Glutamatergic neuron (in vitro differentiated cells): ENCODE measurements around the gene CCDC93. TPM values are rescaled to one million over a fixed set of nuclear protein-coding genes. Genes with fewer than 3 reads are reported as not detected.

Source experiments
- DNase-seq: peaks from one replicate; pipeline ENCODE4 v3.0.0; 2022
- H3K27ac Mint-ChIP-seq: one replicate; pipeline ENCODE4 v1.8.0; 2020; ENCODE audit warnings: mild to moderate bottlenecking, mixed read lengths, inconsistent platforms; ENCODE audit not compliant: unreplicated experiment
- H3K27me3 Mint-ChIP-seq: one replicate; pipeline ENCODE4 v1.8.0; 2020; ENCODE audit warnings: mild to moderate bottlenecking, moderate library complexity, mixed read lengths, inconsistent platforms; ENCODE audit not compliant: unreplicated experiment
- H3K36me3 Mint-ChIP-seq: one replicate; pipeline ENCODE4 v1.8.0; 2020; ENCODE audit warnings: mild to moderate bottlenecking, mixed read lengths, inconsistent platforms; ENCODE audit not compliant: unreplicated experiment
- H3K4me1 Mint-ChIP-seq: one replicate; pipeline ENCODE4 v1.8.0; 2020; ENCODE audit warnings: mild to moderate bottlenecking, low read depth, mixed read lengths, inconsistent platforms; ENCODE audit not compliant: unreplicated experiment
- H3K4me3 Mint-ChIP-seq: one replicate; pipeline ENCODE4 v1.8.0; 2020; ENCODE audit warnings: mild to moderate bottlenecking, mixed read lengths, inconsistent platforms; ENCODE audit not compliant: unreplicated experiment
- H3K9me3 Mint-ChIP-seq: one replicate; pipeline ENCODE4 v1.8.0; 2020; ENCODE audit warnings: mild to moderate bottlenecking, moderate library complexity, mixed read lengths, inconsistent platforms; ENCODE audit not compliant: unreplicated experiment
- total RNA-seq: library from RNA; stranded (reverse); fragmentation: NEBNext Ultra II Directional; extraction: Animal tissue kit (Norgen Biotek cat#: 25700); gene quantifications from one replicate; pipeline ENCODE4 v1.2.1, GENCODE V29; 2021; ENCODE audit not compliant: unreplicated experiment
- TF ChIP-seq, protein P1 (sequence below): fragments of 200-600 bp; sonication (generic); IDR thresholded peaks from one replicate; pipeline ENCODE4 v1.5.0; 2021; ENCODE audit not compliant: partially characterized antibody, unreplicated experiment

Gene CCDC93
- total RNA-seq, 1 donor from 2014 or later, result 32.6 TPM

DNA sequence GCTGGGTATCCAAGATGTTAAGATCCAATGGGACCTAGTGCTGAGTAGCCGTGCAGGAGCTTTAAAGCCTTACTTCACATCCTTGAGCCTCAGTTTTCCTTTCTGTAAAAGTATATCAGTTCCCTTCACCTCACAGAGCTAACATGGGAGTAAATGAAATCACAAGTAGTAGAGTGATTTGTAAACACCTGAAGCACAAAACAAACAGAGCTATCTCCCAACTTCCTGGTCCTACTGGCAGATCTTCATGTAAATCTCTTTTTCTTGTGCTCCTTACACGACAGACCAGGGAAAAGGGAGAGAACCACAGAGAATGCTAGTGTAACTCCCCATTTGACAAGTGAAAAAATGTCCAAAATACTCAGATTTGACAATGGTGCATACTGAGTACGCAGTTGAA, 17.3 kb downstream of the CCDC93 start:
- Mint-ChIP-seq H3K4me1 (no peaks in the 10 kb centered on the region), H3K27me3 (peaks cover 1% of the 10 kb centered on the region), H3K4me3 (no peak overlapping the region), H3K9me3 (no peaks in the 10 kb centered on the region), H3K36me3 (no peaks in the 10 kb centered on the region), H3K27ac (no peak overlapping the region)
- DNase-seq, result no peak
- TF ChIP-seq, protein P1, sequence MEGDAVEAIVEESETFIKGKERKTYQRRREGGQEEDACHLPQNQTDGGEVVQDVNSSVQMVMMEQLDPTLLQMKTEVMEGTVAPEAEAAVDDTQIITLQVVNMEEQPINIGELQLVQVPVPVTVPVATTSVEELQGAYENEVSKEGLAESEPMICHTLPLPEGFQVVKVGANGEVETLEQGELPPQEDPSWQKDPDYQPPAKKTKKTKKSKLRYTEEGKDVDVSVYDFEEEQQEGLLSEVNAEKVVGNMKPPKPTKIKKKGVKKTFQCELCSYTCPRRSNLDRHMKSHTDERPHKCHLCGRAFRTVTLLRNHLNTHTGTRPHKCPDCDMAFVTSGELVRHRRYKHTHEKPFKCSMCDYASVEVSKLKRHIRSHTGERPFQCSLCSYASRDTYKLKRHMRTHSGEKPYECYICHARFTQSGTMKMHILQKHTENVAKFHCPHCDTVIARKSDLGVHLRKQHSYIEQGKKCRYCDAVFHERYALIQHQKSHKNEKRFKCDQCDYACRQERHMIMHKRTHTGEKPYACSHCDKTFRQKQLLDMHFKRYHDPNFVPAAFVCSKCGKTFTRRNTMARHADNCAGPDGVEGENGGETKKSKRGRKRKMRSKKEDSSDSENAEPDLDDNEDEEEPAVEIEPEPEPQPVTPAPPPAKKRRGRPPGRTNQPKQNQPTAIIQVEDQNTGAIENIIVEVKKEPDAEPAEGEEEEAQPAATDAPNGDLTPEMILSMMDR, result no peak

- no peak overlapping the region for H3K4me3 Mint-ChIP-seq
- TF ChIP-seq, protein P1, result no peak
- H3K36me3 Mint-ChIP-seq, result no peaks in the 10 kb centered on the region
- H3K27me3 Mint-ChIP-seq, result peaks cover 1% of the 10 kb centered on the region
- H3K4me1 Mint-ChIP-seq, result no peaks in the 10 kb centered on the region
- no peak overlapping the region for H3K27ac Mint-ChIP-seq
- no peak for DNase-seq
- no peaks in the 10 kb centered on the region for H3K9me3 Mint-ChIP-seq
Measured at GRCh38 chr2:117994729-117995128, 19.1 kb downstream of the CCDC93 start.

GRCh38 chr2:117989854-117990438, 23.9 kb downstream of the CCDC93 start:
- H3K27ac Mint-ChIP-seq, result no peak overlapping the region
- TF ChIP-seq, protein P1, result no peak
- no peak for DNase-seq
- H3K36me3 Mint-ChIP-seq, result no peaks in the 10 kb centered on the region
- H3K4me3 Mint-ChIP-seq, result no peak overlapping the region
- H3K4me1 Mint-ChIP-seq, result no peaks in the 10 kb centered on the region
- no peaks in the 10 kb centered on the region for H3K9me3 Mint-ChIP-seq
- H3K27me3 Mint-ChIP-seq, result no peaks in the 10 kb centered on the region

GRCh38 chr2:117987121-117987520, 26.7 kb downstream of the CCDC93 start:
- no peak overlapping the region for H3K4me3 Mint-ChIP-seq
- no peaks in the 10 kb centered on the region for H3K27me3 Mint-ChIP-seq
- H3K27ac Mint-ChIP-seq, result no peak overlapping the region
- no peaks in the 10 kb centered on the region for H3K36me3 Mint-ChIP-seq
- no peaks in the 10 kb centered on the region for H3K9me3 Mint-ChIP-seq
- DNase-seq, result no peak
- H3K4me1 Mint-ChIP-seq, result peaks cover 3% of the 10 kb centered on the region
- TF ChIP-seq, protein P1, result no peak

DNA sequence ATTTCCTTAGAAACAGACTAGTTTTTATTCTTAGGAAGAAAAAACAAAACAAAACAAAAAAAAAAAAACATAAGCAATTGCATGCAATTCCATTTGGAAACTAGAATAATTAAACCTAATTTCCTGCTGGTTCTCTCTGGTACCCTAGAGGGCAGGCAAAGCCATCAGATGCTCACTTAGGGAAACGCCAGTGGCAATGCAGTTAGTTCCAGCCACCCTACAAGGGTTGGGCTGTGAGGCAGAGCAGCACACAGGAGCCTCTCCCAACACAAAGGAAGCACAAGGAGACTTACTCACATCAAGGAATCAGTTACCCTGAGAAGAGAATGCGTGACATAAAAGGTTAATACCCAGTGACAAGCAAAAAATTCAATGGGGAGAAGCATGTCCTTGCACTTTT, 28.8 kb downstream of the CCDC93 start:
- H3K27ac Mint-ChIP-seq, result peak overlapping the region; percentile 60
- H3K4me3 Mint-ChIP-seq, result no peak overlapping the region

More for the DNA sequence above, 28.8 kb downstream of the CCDC93 start:
- no peaks in the 10 kb centered on the region for H3K9me3 Mint-ChIP-seq
- TF ChIP-seq, protein P1, result no peak
- peaks cover 8% of the 10 kb centered on the region for H3K4me1 Mint-ChIP-seq
- peak; percentile 26 for DNase-seq
- no peaks in the 10 kb centered on the region for H3K27me3 Mint-ChIP-seq
- H3K36me3 Mint-ChIP-seq, result no peaks in the 10 kb centered on the region
